SHP77 (cell line): ENCODE measurements around the gene HNRNPUL2.
"Not testable (repeated sequence)": the region's sequence is repeated elsewhere in the genome, so short reads cannot be mapped to it uniquely, and the experiment has no call there.

Experiments
- DNase-seq, 2 experiments: peaks; one replicate each; lab custom pipeline; 2025; lab: John Stamatoyannopoulos, UW

HNRNPUL2 gene

GRCh38 chr11:62727165-62727871, at the start of gene HNRNPUL2:
Gene HNRNPUL2, minus strand, starts transcription at chr11:62727457. Its CDS starts 301 bp downstream, at chr11:62727156.
- peak; percentile 97 to 99 for DNase-seq

GRCh38 chr11:62775646-62776045, 48.4 kb upstream of the HNRNPUL2 start:
- no peak for DNase-seq

- no peak for DNase-seq
Measured at GRCh38 chr11:62774407-62774806, 47.1 kb upstream of the HNRNPUL2 start.

- DNase-seq, result peak; percentile 93 to 98
Measured at GRCh38 chr11:62771144-62772021, 44.1 kb upstream of the HNRNPUL2 start, which contains the start of gene TAF6L. Gene TAF6L, plus strand, starts transcription at chr11:62771396. Its CDS starts 4,388 bp downstream, at chr11:62775784.

GRCh38 chr11:62770778-62771143, 43.5 kb upstream of the HNRNPUL2 start:
- peak; percentile 51 to 71 for DNase-seq

- DNase-seq, result not testable (repeated sequence)
Measured at GRCh38 chr11:62760867-62761227, 33.6 kb upstream of the HNRNPUL2 start.

GRCh38 chr11:62757846-62758788, 30.9 kb upstream of the HNRNPUL2 start:
- DNase-seq, result no peak

- no peak for DNase-seq
Measured at GRCh38 chr11:62755086-62755615, 27.9 kb upstream of the HNRNPUL2 start.

GRCh38 chr11:62753736-62754603, 26.7 kb upstream of the HNRNPUL2 start, which contains the start of gene ZBTB3:
Gene ZBTB3, minus strand, starts transcription at chr11:62754160. Its CDS starts 496 bp downstream, at chr11:62753664.
- peak; percentile 98 to 99 for DNase-seq

- DNase-seq, result no peak
Measured at GRCh38 chr11:62752994-62753735, 25.9 kb upstream of the HNRNPUL2 start.

GRCh38 chr11:62752177-62752785, 25.0 kb upstream of the HNRNPUL2 start:
- DNase-seq, result no peak

GRCh38 chr11:62749931-62750330, 22.7 kb upstream of the HNRNPUL2 start:
- not testable (repeated sequence) for DNase-seq

- DNase-seq, result no peak
Measured at GRCh38 chr11:62747475-62748160, 20.4 kb upstream of the HNRNPUL2 start.

- DNase-seq, result no peak
Measured at GRCh38 chr11:62737196-62737595, 9.9 kb upstream of the HNRNPUL2 start.

GRCh38 chr11:62732830-62733229, 5.6 kb upstream of the HNRNPUL2 start:
- DNase-seq, result no peak

GRCh38 chr11:62730076-62730475, 2.8 kb upstream of the HNRNPUL2 start:
- not testable (repeated sequence) for DNase-seq

- peak; percentile 54 to 86 for DNase-seq
Measured at GRCh38 chr11:62728171-62728988, 1.1 kb upstream of the HNRNPUL2 start, which contains the start of gene TTC9C. Gene TTC9C, plus strand, starts transcription at chr11:62728486. Its CDS starts 363 bp downstream, at chr11:62728849.

GRCh38 chr11:62727872-62728170, 564 bp upstream of the HNRNPUL2 start:
- DNase-seq, result peak; percentile 96 to 97
